Epithelial cell of esophagus (primary cell): ENCODE data around the gene DYNLT1.
"Not testable (repeated sequence)": the region's sequence is repeated elsewhere in the genome, so short reads cannot be mapped to it uniquely, and the experiment has no call there.

Source experiments
- DNase-seq: peaks from one replicate; pipeline ENCODE4 v3.0.0; 2010; ENCODE audit warnings: low read depth
- H3K4me3 ChIP-seq: 2 replicates; pipeline ENCODE4 v1.5.1; 2011; ENCODE audit warnings: mild to moderate bottlenecking, low read length, control low read depth
- TF ChIP-seq, protein P1 (sequence below): IDR thresholded peaks from 2 replicates; pipeline ENCODE4 v1.5.1; 2011; ENCODE audit warnings: low read depth, mild to moderate bottlenecking, low read length, control low read depth, inconsistent platforms; ENCODE audit not compliant: insufficient read depth; ENCODE audit errors: missing control alignments

Gene DYNLT1

DNA sequence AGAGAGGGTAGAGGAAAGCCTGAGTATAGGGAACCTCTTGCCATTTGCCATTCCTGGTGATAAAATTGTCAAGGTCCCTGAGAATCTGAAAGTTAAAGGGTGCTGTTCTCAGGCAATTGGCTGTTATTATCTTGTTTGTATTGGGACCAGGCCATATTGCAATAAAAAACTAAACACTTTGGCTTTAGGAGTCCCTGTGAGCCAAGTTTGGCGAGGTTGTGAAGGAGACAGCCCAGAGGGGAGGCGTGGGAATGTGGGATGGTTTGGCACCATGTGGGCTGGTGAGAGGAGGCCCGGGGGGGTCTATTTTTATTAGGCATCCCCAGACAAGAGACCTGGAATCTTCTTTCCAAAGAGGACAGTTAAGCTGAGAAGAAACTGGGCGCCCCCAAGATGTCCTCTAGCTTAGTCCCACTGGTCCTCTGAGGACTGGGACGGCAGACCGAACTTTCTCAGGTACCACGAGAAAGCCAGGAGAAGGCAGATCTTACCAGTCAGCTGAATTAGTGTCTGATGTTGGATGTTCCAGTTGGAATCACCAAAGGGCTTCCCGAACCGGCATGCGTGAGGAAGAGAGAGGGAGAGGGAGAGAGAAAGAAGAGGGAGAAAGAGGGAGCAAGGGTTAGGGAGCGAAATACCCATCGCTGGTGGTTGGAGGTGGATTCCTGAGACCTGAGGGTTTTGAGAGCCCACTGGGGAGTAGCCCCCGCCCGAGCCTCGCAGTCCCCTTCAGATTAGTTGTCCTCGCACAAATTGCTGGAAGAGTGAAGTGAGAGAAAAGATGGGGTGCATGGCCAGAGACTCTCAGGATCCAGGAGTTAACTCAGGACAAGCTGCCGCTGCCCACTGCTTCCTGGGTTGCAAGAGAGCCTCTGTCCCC lies 24.4 kb downstream of the DYNLT1 start:
- TF ChIP-seq, protein P1, sequence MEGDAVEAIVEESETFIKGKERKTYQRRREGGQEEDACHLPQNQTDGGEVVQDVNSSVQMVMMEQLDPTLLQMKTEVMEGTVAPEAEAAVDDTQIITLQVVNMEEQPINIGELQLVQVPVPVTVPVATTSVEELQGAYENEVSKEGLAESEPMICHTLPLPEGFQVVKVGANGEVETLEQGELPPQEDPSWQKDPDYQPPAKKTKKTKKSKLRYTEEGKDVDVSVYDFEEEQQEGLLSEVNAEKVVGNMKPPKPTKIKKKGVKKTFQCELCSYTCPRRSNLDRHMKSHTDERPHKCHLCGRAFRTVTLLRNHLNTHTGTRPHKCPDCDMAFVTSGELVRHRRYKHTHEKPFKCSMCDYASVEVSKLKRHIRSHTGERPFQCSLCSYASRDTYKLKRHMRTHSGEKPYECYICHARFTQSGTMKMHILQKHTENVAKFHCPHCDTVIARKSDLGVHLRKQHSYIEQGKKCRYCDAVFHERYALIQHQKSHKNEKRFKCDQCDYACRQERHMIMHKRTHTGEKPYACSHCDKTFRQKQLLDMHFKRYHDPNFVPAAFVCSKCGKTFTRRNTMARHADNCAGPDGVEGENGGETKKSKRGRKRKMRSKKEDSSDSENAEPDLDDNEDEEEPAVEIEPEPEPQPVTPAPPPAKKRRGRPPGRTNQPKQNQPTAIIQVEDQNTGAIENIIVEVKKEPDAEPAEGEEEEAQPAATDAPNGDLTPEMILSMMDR = no peak
- DNase-seq = no peak
- no peak overlapping the region for H3K4me3 ChIP-seq

DNA sequence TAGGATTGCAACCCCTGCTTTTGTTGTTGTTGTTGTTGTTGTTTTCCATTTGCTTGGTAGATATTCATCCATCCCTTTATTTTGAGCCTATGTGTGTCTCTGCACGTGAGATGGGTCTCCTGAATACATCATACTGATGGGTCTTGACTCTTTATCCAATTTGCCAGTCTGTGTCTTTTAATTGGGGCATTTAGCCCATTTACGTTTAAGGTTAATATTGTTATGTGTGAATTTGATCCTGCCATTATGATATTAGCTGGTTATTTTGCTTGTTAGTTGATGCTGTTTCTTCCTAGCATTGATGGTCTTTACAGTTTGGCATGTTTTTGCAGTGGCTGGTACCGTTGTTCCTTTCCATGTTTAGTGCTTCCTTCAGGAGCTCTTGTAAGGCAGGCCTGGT lies 26.3 kb downstream of the DYNLT1 start:
- not testable (repeated sequence) for H3K4me3 ChIP-seq, DNase-seq

DNA sequence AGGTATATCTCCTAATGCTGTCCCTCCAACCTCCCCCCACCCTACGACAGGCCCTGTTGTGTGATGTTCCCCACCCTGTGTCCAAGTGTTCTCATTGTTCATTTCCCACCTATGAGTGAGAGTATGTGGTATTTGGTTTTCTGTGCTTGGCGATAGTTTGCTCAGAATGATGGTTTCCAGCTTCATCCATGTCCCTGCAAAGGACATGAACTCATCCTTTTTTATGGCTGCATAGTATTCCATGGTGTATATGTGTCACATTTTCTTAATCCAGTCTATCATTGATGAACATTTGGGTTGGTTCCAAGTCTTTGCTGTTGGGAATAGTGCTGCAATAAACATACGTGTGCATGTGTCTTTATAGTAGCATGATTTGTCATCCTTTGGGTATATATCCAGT lies 29.9 kb downstream of the DYNLT1 start:
- DNase-seq, H3K4me3 ChIP-seq: not testable (repeated sequence)

DNA sequence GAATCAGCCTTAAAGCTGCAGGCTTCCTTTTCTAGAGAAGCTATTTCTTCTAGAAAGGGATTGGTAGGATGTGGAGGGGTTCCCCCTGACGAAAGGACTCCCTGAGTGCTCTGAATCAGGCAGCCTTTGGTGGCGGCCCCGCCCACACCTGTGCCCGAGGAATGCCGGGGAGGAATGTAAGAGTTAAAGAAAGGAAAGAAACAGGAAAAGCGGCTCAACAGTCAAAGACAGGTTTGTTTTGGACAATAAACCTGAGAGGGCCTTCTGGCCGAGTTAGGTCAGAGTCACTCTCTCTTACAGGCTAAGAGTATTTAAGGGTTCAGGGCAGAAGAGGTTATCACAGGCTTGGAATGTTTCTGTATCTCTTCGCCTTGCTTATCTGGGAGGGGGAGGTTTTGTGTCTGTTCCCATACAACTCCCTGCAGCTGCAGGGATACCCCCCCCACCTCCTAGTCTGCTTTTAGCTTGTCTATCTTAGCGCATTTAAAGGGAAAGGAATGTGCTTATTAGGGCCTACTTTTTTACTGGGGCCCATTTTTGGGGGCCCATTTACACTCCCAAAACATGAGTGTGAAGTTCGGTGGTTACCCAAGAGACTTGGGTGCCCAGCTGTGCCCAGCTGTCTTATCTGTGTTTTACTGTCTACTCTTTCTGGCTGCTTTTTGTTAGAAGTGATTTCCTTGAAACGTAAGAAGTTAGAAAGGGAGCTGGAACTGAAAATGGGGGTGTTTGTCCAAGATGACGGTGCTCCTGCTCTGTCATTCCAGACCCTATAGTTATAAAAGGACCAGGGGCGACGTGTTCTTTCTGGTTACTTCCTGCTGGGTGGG lies 32.8 kb downstream of the DYNLT1 start:
- DNase-seq = peak; percentile 52
- H3K4me3 ChIP-seq = no peak overlapping the region
- TF ChIP-seq, protein P1 = no peak

DNA sequence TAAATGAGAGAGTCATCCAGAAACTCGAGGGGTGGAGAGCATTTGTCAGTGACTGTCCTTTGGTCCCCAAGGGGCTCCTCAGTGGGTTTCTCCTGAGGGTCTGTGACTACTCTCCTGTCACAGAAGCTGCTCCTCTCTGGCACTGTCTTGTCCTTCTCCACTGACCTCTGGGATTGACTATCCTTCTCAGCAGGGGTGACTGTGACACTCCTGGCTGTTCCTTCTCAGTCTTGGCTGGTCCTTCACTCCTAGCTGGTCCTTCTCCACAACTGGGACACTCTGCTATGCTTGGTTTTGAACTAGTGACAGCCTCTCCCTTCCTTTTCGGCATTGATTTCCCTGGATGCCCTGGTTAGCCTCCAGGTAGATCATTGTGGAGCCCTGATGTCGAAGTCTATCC lies 33.5 kb downstream of the DYNLT1 start:
- TF ChIP-seq, protein P1 = no peak
- H3K4me3 ChIP-seq = no peak overlapping the region
- no peak for DNase-seq

DNA sequence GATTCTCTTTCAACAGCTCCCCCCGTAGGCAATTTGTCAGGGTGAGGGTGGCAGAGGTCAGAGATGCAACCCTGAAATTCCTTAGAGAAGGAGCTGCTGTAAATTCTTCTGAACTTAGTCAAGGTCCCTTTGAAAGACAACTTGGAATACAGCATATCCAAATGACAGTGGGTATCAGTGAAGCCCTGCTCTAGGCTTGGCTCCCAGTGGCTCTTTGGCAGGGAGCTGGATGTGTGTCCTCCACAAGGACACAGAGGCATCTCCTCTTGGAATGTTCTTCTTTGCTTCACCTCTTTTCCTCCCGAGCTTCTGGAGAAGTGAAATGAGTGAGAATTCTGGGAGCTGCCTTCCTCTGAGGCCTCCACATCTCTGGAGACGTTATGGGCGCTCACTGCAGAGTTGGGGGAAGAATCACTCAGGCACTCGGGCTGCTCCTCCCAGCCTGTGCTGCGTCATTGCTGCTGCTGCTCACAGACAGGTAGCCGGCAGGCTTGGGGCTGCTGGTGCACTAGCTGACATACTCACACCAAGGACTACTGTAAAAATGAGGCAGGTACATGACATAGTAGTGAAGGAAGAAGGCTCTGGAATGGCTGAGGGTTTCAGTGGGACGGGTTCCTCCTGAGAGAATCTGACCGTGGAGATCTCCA lies 34.1 kb downstream of the DYNLT1 start:
- TF ChIP-seq, protein P1 = no peak

DNA sequence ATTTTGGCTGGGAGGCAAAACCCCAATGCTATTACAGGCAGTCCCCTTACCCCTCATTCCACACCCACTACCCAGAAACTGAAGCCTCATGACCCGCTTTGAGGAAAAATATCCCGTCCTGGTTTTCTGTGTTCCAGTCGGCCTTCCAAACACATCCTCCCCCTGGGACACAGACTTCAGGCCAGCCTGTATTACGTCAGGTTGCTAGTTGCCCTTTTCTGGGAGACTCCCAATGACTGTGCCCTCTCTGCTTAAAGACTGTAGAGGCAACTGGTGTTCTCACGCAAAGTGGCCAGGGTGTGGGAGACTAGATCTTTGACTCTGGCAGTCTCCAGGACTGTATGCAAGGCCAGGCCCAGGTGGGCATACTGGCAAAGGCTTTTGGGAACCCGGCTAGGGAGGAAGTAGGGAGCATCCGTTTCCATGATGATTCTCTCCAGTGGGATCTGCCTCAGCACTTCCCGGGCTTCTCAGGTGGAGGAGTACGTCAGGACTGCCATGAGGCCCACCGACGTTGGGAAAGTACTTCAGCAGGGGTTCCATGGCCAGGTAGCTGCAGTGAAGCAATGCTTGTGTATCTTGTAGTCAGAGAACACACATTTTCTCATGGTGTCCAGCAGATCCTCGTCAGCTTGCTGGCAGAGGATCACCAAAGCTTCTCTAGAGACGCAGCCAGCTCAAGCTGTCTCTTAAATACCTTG lies 34.9 kb downstream of the DYNLT1 start:
- H3K4me3 ChIP-seq = no peak overlapping the region
- no peak for DNase-seq
- TF ChIP-seq, protein P1 = no peak

More for the DNA sequence above, 34.1 kb downstream of the DYNLT1 start:
- H3K4me3 ChIP-seq = no peak overlapping the region
- no peak for DNase-seq
